Smooth muscle cell (in vitro differentiated cells): ENCODE results near the gene SLC6A17. TPM values are rescaled to one million over a fixed set of nuclear protein-coding genes. Genes with fewer than 3 reads are reported as not detected.

Source experiments
- DNase-seq: peaks from one replicate; lab custom pipeline; 2025; ENCODE audit not compliant: unreplicated experiment; lab: John Stamatoyannopoulos, UW
- H2AFZ ChIP-seq: fragments of 200-600 bp; sonication (generic); 2 replicates; pipeline ENCODE4 v1.6.0; 2016; ENCODE audit warnings: antibody characterized with exemption, low read depth, mild to moderate bottlenecking
- H3F3A ChIP-seq: fragments of 200-600 bp; sonication (generic); 2 replicates; pipeline ENCODE4 v1.6.0; 2017; ENCODE audit warnings: antibody characterized with exemption, low read depth
- H3K27ac ChIP-seq: fragments of 200-600 bp; sonication (generic); 2 replicates; pipeline ENCODE4 v1.5.1; 2016; ENCODE audit warnings: low read depth, mild to moderate bottlenecking
- H3K27me3 ChIP-seq: fragments of 200-600 bp; sonication (generic); 2 replicates; pipeline ENCODE4 v1.6.1; 2016; ENCODE audit warnings: low read depth, mild to moderate bottlenecking
- H3K36me3 ChIP-seq: fragments of 200-600 bp; sonication (generic); 2 replicates; pipeline ENCODE4 v1.5.1; 2016; ENCODE audit warnings: low read depth
- H3K4me1 ChIP-seq: fragments of 200-600 bp; sonication (generic); 2 replicates; pipeline ENCODE4 v1.5.1; 2016; ENCODE audit warnings: low read depth
- H3K4me2 ChIP-seq: fragments of 200-600 bp; sonication (generic); 2 replicates; pipeline ENCODE4 v1.6.0; 2016; ENCODE audit warnings: mild to moderate bottlenecking
- H3K4me3 ChIP-seq: fragments of 200-600 bp; sonication (generic); 2 replicates; pipeline ENCODE4 v1.5.1; 2016; ENCODE audit warnings: mild to moderate bottlenecking
- H3K79me2 ChIP-seq: fragments of 200-600 bp; sonication (generic); 2 replicates; pipeline ENCODE4 v1.6.0; 2016; ENCODE audit warnings: low read depth, mild to moderate bottlenecking
- H3K9ac ChIP-seq: fragments of 200-600 bp; sonication (generic); 2 replicates; pipeline ENCODE4 v1.6.0; 2016; ENCODE audit warnings: low read depth
- H3K9me3 ChIP-seq: fragments of 200-600 bp; sonication (generic); replicated peaks from 2 replicates; pipeline ENCODE4 v1.5.1; 2016; ENCODE audit warnings: low read depth
- H4K20me1 ChIP-seq: fragments of 200-600 bp; sonication (generic); 2 replicates; pipeline ENCODE4 v1.6.0; 2016; ENCODE audit warnings: low read depth
- WGBS: methylation state at CpG from one replicate; pipeline ENCODE4 v1.1.7; 2016; ENCODE audit warnings: low lambda C conversion rate; 5-methylcytosine and 5-hydroxymethylcytosine counted together
- polyA plus RNA-seq: library from polyadenylated mRNA; unstranded; fragments of >200 nt; fragmentation: Nextera tagmentation; extraction: Ambion mirVana; gene quantifications from 2 replicates; pipeline ENCODE4 v1.2.1, GENCODE V29; 2016
- total RNA-seq: library from RNA; depleted of rRNA; stranded (reverse); fragments of >200 nt; gene quantifications from 2 replicates; pipeline ENCODE4 v1.2.3, GENCODE V29; 2014
- TF ChIP-seq, protein P1 (sequence below): fragments of 200-600 bp; sonication (generic); IDR thresholded peaks from 2 replicates; pipeline ENCODE4 v1.5.1; 2017; ENCODE audit warnings: borderline replicate concordance, mild to moderate bottlenecking, antibody characterized with exemption; ENCODE audit not compliant: insufficient read depth, poor library complexity, severe bottlenecking

The SLC6A17 gene
- total and polyA plus RNA-seq, 2 experiments from 2014 or later: 3.2 to 4.0 TPM

- Histone ChIP-seq H3K27ac (no peak overlapping the region), H3K36me3 (no peaks in the 10 kb centered on the region), H3K9me3 (no peaks in the 10 kb centered on the region), H3K9ac (no peak overlapping the region), H3K4me2 (no peak overlapping the region), H3K4me3 (no peak overlapping the region), H2AFZ (no peak overlapping the region), H3K4me1 (peaks cover 16% of the 10 kb centered on the region), H4K20me1 (no peaks in the 10 kb centered on the region), H3F3A (peaks cover 6% of the 10 kb centered on the region), H3K27me3 (no peaks in the 10 kb centered on the region), H3K79me2 (no peaks in the 10 kb centered on the region)
- TF ChIP-seq, protein P1, sequence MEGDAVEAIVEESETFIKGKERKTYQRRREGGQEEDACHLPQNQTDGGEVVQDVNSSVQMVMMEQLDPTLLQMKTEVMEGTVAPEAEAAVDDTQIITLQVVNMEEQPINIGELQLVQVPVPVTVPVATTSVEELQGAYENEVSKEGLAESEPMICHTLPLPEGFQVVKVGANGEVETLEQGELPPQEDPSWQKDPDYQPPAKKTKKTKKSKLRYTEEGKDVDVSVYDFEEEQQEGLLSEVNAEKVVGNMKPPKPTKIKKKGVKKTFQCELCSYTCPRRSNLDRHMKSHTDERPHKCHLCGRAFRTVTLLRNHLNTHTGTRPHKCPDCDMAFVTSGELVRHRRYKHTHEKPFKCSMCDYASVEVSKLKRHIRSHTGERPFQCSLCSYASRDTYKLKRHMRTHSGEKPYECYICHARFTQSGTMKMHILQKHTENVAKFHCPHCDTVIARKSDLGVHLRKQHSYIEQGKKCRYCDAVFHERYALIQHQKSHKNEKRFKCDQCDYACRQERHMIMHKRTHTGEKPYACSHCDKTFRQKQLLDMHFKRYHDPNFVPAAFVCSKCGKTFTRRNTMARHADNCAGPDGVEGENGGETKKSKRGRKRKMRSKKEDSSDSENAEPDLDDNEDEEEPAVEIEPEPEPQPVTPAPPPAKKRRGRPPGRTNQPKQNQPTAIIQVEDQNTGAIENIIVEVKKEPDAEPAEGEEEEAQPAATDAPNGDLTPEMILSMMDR: no peak
- no peak for DNase-seq
- 78% methylated on average over 9 of the region's 9 CpGs for WGBS
Observed at GRCh38 chr1:110176299-110176956, 26.1 kb downstream of the SLC6A17 start.

DNA sequence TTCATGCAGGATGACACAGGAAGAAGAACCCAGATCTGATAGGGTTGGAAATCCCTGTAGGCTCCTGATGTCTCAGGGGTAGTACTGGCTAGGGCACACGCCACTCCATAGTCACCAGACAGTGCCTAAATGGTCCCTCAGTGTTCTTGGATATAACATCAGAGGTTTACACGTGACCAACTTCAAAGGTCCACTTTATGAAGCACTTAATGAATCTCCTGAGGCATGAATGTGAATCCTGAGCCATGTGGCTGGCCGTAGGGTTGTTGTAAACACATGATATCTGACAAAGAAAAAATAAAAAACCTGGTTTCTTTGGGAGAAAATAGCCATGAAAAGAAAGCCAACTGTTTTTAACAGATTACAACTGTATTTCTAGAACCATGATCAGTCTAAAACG lies 27.5 kb downstream of the SLC6A17 start:
- Histone ChIP-seq H4K20me1 (no peaks in the 10 kb centered on the region), H3K27ac (no peak overlapping the region), H3K9me3 (no peaks in the 10 kb centered on the region), H3F3A (peaks cover 6% of the 10 kb centered on the region), H2AFZ (no peak overlapping the region), H3K4me3 (no peak overlapping the region), H3K36me3 (no peaks in the 10 kb centered on the region), H3K4me1 (peaks cover 10% of the 10 kb centered on the region), H3K27me3 (no peaks in the 10 kb centered on the region), H3K79me2 (no peaks in the 10 kb centered on the region), H3K9ac (no peak overlapping the region), H3K4me2 (no peak overlapping the region)
- WGBS: 77% methylated on average over 4 of the region's 4 CpGs
- TF ChIP-seq, protein P1: no peak
- DNase-seq: no peak

DNA sequence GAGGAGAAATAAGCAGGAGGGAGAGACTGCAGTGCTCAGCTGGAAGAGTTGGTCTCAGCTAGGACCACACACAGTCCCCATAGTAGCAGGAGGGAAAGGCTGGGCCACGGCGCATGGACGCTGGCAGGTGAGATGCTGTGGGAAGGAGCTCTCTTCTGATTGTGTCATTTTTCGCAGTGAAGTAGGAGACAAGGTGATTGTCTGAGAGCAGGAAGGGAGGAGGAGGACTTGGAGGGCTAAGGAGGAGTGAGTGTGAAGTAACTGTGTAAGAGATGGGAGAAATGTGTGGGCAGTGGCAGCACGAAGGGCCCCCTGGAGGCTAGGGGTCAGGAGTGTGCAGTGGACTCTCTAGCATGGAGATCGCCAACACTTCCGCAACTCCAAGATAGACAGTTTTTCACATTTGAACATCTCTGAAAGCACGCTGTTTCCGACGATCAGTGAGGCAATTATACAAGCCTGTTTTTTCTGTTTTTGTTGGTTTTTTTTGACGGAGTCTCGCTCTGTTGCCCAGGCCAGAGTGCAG lies 33.4 kb downstream of the SLC6A17 start:
- Histone ChIP-seq H3K27ac (no peak overlapping the region), H3K9me3 (no peaks in the 10 kb centered on the region), H3F3A (no peaks in the 10 kb centered on the region), H3K4me3 (no peak overlapping the region), H3K79me2 (no peaks in the 10 kb centered on the region), H2AFZ (no peak overlapping the region), H4K20me1 (no peaks in the 10 kb centered on the region), H3K9ac (no peak overlapping the region), H3K36me3 (no peaks in the 10 kb centered on the region), H3K27me3 (no peaks in the 10 kb centered on the region), H3K4me2 (no peak overlapping the region), H3K4me1 (no peaks in the 10 kb centered on the region)
- DNase-seq: no peak
- WGBS: 92% methylated on average over 12 of the region's 12 CpGs
- TF ChIP-seq, protein P1: no peak

- H3K79me2 ChIP-seq: no peaks in the 10 kb centered on the region
- no peak overlapping the region for H3K4me2 ChIP-seq
- no peaks in the 10 kb centered on the region for H3K9me3 ChIP-seq
- TF ChIP-seq, protein P1: no peak
- no peaks in the 10 kb centered on the region for H4K20me1 ChIP-seq
- H3K27ac ChIP-seq: no peak overlapping the region
- 80% methylated on average over 5 of the region's 5 CpGs for WGBS
- H3F3A ChIP-seq: no peaks in the 10 kb centered on the region
- H3K4me3 ChIP-seq: no peak overlapping the region
- no peaks in the 10 kb centered on the region for H3K36me3 ChIP-seq
- no peaks in the 10 kb centered on the region for H3K4me1 ChIP-seq
- no peak for DNase-seq
- H3K27me3 ChIP-seq: no peaks in the 10 kb centered on the region
- H3K9ac ChIP-seq: no peak overlapping the region
- H2AFZ ChIP-seq: no peak overlapping the region
Observed at GRCh38 chr1:110184446-110184845, 34.2 kb downstream of the SLC6A17 start.
